GM10266 (cell line): Measurements from ENCODE around the gene RPS6KC1.

Experiments used
- DNase-seq: peaks from one replicate; pipeline ENCODE4 v3.0.0; 2012; ENCODE audit errors: extremely low spot score
- TF ChIP-seq, protein P1 (sequence below): IDR thresholded peaks from 2 replicates; pipeline ENCODE4 v1.5.1; 2012; ENCODE audit warnings: mild to moderate bottlenecking, low read depth; ENCODE audit not compliant: control insufficient read depth, insufficient read depth; ENCODE audit errors: missing control alignments

RPS6KC1 gene

DNA sequence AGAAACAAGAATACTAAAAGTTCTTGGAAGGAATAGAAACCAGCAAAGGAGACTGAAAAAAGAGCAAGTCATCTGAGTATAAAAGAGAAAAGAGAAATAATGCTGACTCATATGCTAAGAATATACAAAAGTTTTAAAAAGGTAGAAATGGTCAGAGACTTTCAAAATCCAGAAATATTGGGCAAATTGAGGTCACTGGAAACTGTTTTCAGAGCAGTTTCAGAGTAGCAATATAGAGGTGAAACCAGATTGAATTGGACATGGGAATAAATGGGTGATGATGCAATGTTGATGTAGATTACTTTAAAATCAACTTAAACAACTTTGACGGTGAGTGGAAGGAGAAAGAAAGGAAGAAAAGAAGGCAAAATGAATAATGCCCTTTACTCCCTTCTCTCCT, 1.8 kb upstream of the RPS6KC1 start:
- TF ChIP-seq, protein P1, sequence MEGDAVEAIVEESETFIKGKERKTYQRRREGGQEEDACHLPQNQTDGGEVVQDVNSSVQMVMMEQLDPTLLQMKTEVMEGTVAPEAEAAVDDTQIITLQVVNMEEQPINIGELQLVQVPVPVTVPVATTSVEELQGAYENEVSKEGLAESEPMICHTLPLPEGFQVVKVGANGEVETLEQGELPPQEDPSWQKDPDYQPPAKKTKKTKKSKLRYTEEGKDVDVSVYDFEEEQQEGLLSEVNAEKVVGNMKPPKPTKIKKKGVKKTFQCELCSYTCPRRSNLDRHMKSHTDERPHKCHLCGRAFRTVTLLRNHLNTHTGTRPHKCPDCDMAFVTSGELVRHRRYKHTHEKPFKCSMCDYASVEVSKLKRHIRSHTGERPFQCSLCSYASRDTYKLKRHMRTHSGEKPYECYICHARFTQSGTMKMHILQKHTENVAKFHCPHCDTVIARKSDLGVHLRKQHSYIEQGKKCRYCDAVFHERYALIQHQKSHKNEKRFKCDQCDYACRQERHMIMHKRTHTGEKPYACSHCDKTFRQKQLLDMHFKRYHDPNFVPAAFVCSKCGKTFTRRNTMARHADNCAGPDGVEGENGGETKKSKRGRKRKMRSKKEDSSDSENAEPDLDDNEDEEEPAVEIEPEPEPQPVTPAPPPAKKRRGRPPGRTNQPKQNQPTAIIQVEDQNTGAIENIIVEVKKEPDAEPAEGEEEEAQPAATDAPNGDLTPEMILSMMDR = no peak

DNA sequence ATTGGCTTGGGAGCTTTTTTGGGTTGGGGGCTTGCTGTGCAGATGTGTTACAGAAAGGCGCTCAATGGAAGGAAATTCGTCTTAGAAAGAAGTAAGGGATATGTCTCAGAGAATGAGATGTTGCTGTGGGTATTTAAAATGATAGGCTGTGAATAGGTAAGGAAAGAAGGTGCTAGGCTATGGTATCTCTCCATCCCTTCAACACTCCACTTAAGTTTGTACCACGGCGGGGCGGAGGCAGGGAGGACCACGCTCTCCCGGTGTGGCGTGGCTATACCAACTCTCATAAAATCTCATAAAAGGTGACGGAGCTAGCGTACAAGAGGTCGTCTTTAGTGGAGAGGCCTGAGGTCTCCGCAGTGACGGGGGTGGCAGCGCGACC, 305 bp upstream of the RPS6KC1 start:
- peak; percentile 15 for DNase-seq
- TF ChIP-seq, protein P1 = no peak

More for the DNA sequence above, 1.8 kb upstream of the RPS6KC1 start:
- no peak for DNase-seq

DNA sequence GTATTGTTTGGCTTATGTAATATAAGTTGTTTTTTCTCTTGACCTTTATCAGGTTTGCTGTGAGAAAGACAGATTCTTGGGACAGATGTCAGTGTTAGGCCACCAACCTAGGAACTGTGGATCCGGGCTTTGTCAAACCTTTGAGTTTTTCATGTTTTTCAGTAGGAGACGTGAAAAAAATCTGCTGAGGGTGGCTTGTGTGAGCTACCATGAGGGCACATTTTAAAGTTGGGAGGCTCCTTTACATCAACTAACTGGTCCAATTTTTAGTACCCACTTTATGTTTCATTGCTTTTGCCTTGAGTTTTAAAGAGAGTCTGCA, 801 bp downstream of the RPS6KC1 start:
- TF ChIP-seq, protein P1 = no peak

DNA sequence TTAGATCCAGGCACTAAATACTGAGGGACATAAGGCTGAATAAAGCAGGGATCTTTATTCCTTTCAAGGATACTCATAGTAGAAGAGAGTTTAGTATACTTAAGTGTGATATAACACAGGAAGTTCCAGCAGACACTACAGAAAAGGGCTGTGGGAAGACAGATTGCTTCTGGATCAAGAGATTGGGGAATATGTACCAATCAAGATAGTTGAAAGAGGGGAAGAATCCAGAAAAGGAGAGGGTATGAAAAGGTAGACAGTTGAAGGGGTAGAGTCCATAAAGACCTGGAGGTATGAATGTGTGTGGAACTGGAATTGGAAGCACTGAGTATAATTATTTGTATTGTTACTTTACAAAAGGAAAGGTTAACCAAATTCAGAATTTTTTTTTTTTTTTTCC, 2.4 kb downstream of the RPS6KC1 start:
- DNase-seq = no peak
- TF ChIP-seq, protein P1 = no peak

More for the DNA sequence above, 801 bp downstream of the RPS6KC1 start:
- no peak for DNase-seq

- no peak for DNase-seq
- TF ChIP-seq, protein P1 = no peak
These were observed 3.1 kb downstream of the RPS6KC1 start for GRCh38 chr1:213054142-213054541.

DNA sequence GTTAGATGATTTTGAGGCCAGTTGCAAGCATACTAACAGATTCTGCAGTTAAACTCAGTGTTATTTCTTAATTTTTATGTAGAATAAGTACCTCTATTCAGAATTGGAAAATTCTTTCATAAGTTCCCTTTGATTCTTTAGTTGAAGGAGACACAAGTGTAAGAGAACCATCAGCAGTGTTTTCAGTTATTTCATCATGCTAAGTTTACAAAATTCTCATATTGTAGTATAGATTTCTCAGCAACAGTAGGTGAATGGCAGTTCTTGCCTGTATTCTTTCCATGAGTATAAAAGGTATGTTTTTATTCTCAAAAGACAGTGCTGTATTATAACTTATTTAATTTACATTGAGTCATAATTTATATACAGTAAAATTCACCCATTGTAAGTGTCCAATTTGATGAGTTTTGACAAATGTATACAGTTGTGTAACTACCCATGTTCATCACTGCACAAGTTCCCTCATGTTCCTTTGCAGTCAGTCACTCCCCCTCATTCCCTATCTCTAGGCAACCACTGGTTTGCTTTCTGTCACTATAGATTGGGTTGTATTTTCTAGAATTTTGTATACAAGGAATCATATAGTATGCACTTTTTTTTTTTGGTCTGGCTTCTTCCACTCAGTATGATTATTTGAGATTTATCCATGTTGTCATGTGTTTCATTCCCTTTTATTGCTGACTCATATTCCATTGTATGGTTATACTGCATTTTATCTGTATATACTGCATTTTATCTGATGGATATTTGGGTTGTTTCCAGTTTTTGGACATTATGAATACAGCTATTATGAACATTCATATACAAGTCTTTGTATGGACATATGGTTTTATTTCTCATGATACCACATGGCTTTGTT, 3.9 kb downstream of the RPS6KC1 start:
- TF ChIP-seq, protein P1 = no peak
- DNase-seq = no peak

DNA sequence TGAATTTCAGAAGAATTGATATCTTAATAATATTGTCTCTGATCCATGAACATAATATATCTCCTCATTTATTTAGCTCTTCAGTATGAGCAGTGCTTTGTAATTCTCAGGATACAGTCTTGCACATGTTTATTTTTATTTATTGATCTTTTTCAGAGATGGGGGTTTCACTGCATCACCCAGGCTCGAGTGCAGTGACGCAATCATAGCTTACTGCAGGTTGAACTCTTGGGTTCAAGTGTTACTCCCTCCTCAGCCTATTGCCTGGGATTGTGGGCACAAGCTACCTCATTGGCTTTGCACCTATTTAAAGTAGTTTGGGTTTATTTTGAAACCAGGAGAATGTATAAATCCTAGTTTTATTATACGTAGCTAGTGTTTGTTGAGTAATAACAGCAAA, 4.7 kb downstream of the RPS6KC1 start:
- no peak for DNase-seq
- TF ChIP-seq, protein P1 = no peak
